ENCODE results near the gene LRP1. TPM values are rescaled to one million over a fixed set of nuclear protein-coding genes. Genes with fewer than 3 reads are reported as not detected.
A peak's percentile ranks its signal among the peaks of the same experiment; 100 is the strongest.

The LRP1 gene
- total and polyA plus RNA-seq, 2 experiments from 2014 or later = 47.8 to 76.8 TPM

- H3K27me3 ChIP-seq = peaks cover 42% of the 10 kb centered on the region
- H2AFZ ChIP-seq = no peak overlapping the region
- peaks cover 5% of the 10 kb centered on the region for H4K20me1 ChIP-seq (ENCODE audit: insufficient read depth, poor library complexity, severe bottlenecking)
- H3K4me1 ChIP-seq (ENCODE audit: insufficient read depth) = peaks cover 29% of the 10 kb centered on the region
- WGBS (ENCODE audit: low lambda C conversion rate, missing lambda C conversion rate) = 93% methylated on average over 10 of the region's 10 CpGs
- H3K9me2 ChIP-seq (replicated peaks; ENCODE audit: insufficient read depth) = no peaks in the 10 kb centered on the region
- H3K4me3 ChIP-seq = no peak overlapping the region
- no peaks in the 10 kb centered on the region for H3K9me3 ChIP-seq (ENCODE audit: low read depth)
- H3K79me2 ChIP-seq = peaks cover 17% of the 10 kb centered on the region
- no peak overlapping the region for H3K4me2 ChIP-seq
- no peaks in the 10 kb centered on the region for H3K36me3 ChIP-seq (replicated peaks; ENCODE audit: insufficient read depth, low read depth)
- TF ChIP-seq EZH2 (IDR thresholded peaks at IDR 0.05; ENCODE audit: borderline replicate concordance) = no peak
- no peak for DNase-seq (ENCODE audit: low spot score)
- H3K27ac ChIP-seq = no peak overlapping the region
Observed at GRCh38 chr12:57234571-57235016, 106.3 kb downstream of the LRP1 start.

- no peaks in the 10 kb centered on the region for H3K36me3 ChIP-seq (replicated peaks; ENCODE audit: insufficient read depth, low read depth)
- H3K4me3 ChIP-seq = no peak overlapping the region
- H3K79me2 ChIP-seq = peaks cover 17% of the 10 kb centered on the region
- H3K9me3 ChIP-seq (ENCODE audit: low read depth) = no peaks in the 10 kb centered on the region
- H3K27ac ChIP-seq = no peak overlapping the region
- TF ChIP-seq CTCF (IDR thresholded peaks at IDR 0.05; ENCODE audit: poor library complexity) (no peak), EZH2phosphoT487 (IDR thresholded peaks at IDR 0.05; ENCODE audit: low read depth, severe bottlenecking, unreplicated experiment) (no peak), EZH2 (IDR thresholded peaks at IDR 0.05; ENCODE audit: borderline replicate concordance) (no peak)
- H2AFZ ChIP-seq = no peak overlapping the region
- no peaks in the 10 kb centered on the region for H3K9me2 ChIP-seq (replicated peaks; ENCODE audit: insufficient read depth)
- H4K20me1 ChIP-seq (ENCODE audit: insufficient read depth, poor library complexity, severe bottlenecking) = peaks cover 5% of the 10 kb centered on the region
- H3K4me2 ChIP-seq = no peak overlapping the region
- peaks cover 35% of the 10 kb centered on the region for H3K4me1 ChIP-seq (ENCODE audit: insufficient read depth)
- WGBS (ENCODE audit: low lambda C conversion rate, missing lambda C conversion rate) = 70% methylated on average over 20 of the region's 26 CpGs
- peaks cover 48% of the 10 kb centered on the region for H3K27me3 ChIP-seq
- peak; percentile 36 for DNase-seq (ENCODE audit: low spot score)
Observed at GRCh38 chr12:57235017-57235727, 106.9 kb downstream of the LRP1 start.

- DNase-seq (ENCODE audit: low spot score) = no peak
- TF ChIP-seq EZH2phosphoT487 (IDR thresholded peaks at IDR 0.05; ENCODE audit: low read depth, severe bottlenecking, unreplicated experiment) (no peak), EZH2 (IDR thresholded peaks at IDR 0.05; ENCODE audit: borderline replicate concordance) (no peak), CTCF (IDR thresholded peaks at IDR 0.05; ENCODE audit: poor library complexity) (no peak)
- Histone ChIP-seq H4K20me1 (ENCODE audit: insufficient read depth, poor library complexity, severe bottlenecking) (peaks cover 5% of the 10 kb centered on the region), H3K27ac (no peak overlapping the region), H3K4me1 (ENCODE audit: insufficient read depth) (peaks cover 34% of the 10 kb centered on the region), H2AFZ (no peak overlapping the region), H3K9me3 (ENCODE audit: low read depth) (no peaks in the 10 kb centered on the region), H3K36me3 (replicated peaks; ENCODE audit: insufficient read depth, low read depth) (no peaks in the 10 kb centered on the region), H3K4me3 (no peak overlapping the region), H3K9me2 (replicated peaks; ENCODE audit: insufficient read depth) (no peaks in the 10 kb centered on the region), H3K79me2 (peaks cover 11% of the 10 kb centered on the region), H3K4me2 (no peak overlapping the region), H3K27me3 (peaks cover 52% of the 10 kb centered on the region)
- 77% methylated on average over 7 of the region's 8 CpGs for WGBS (ENCODE audit: low lambda C conversion rate, missing lambda C conversion rate)
Observed at GRCh38 chr12:57235728-57236131, 107.4 kb downstream of the LRP1 start.

GRCh38 chr12:57236201-57236924, 108.1 kb downstream of the LRP1 start:
- Histone ChIP-seq H2AFZ (no peak overlapping the region), H3K4me1 (ENCODE audit: insufficient read depth) (peaks cover 35% of the 10 kb centered on the region), H3K4me2 (no peak overlapping the region), H3K27me3 (peaks cover 59% of the 10 kb centered on the region), H3K4me3 (no peak overlapping the region), H3K36me3 (replicated peaks; ENCODE audit: insufficient read depth, low read depth) (no peaks in the 10 kb centered on the region), H3K27ac (no peak overlapping the region), H3K9me2 (replicated peaks; ENCODE audit: insufficient read depth) (no peaks in the 10 kb centered on the region), H3K9me3 (ENCODE audit: low read depth) (no peaks in the 10 kb centered on the region), H4K20me1 (ENCODE audit: insufficient read depth, poor library complexity, severe bottlenecking) (no peaks in the 10 kb centered on the region), H3K79me2 (peaks cover 5% of the 10 kb centered on the region)
- TF ChIP-seq EZH2phosphoT487 (IDR thresholded peaks at IDR 0.05; ENCODE audit: low read depth, severe bottlenecking, unreplicated experiment) (no peak), EZH2 (IDR thresholded peaks at IDR 0.05; ENCODE audit: borderline replicate concordance) (no peak), CTCF (IDR thresholded peaks at IDR 0.05; ENCODE audit: poor library complexity) (no peak)
- DNase-seq (ENCODE audit: low spot score) = peak; percentile 13
- WGBS (ENCODE audit: low lambda C conversion rate, missing lambda C conversion rate) = 52% methylated on average over 37 of the region's 40 CpGs
